Measurements from ENCODE around the gene PSMG4.

GRCh38 chr6:3232017-3232945, 26.5 kb upstream of the PSMG4 start:
- TF ChIP-seq EZH2 (optimal IDR thresholded peaks at IDR 0.05; ENCODE audit: low read depth, low read length), result no peak
- TF ChIP-seq EZH2phosphoT487 (IDR thresholded peaks at IDR 0.05; ENCODE audit: low read length), result no peak
- TF ChIP-seq CTCF (IDR thresholded peaks at IDR 0.05; ENCODE audit: low read length), result no peak

All from MM.1S (cell line).